ENCODE data around the gene NANOG. TPM values are rescaled to one million over a fixed set of nuclear protein-coding genes. Genes with fewer than 3 reads are reported as not detected.

Gene NANOG
- not detected in 2 replicates for total RNA-seq

DNA sequence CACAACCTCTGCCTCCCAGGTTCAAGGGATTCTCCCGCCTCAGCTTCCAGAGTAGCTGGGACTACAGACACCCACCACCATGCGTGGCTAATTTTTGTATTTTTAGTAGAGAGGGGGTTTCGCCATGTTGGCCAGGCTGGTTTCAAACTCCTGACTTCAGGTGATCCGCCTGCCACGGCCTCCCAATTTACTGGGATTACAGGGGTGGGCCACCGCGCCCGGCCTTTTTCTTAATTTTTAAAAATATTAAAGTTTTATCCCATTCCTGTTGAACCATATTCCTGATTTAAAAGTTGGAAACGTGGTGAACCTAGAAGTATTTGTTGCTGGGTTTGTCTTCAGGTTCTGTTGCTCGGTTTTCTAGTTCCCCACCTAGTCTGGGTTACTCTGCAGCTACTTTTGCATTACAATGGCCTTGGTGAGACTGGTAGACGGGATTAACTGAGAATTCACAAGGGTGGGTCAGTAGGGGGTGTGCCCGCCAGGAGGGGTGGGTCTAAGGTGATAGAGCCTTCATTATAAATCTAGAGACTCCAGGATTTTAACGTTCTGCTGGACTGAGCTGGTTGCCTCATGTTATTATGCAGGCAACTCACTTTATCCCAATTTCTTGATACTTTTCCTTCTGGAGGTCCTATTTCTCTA lies at the start of gene NANOG:
NANOG (plus strand) TSS at position 519 of the 645 bp plus-strand sequence. CDS start 213 bp downstream, outside the sequence.

DNA sequence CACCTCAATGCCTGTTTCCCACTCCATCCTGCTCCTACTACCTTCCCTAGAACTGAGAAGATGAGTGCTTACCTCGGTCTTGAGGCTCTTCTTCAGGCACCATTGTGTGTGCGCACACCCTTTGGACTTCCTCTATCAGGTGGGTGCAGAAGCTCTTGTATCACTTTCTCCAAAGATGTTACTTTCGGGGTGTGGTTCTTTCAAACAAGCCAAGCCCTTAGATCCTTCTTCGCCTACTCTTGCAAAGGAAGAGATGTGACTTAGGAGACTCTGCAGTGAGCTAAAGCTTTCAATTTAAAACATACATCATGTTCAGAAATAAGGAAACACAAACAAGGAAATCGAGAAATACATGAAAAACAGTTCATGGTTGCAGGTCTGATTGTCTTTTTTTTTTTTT lies 42.0 kb upstream of the NANOG start, which contains the start of gene CLEC4C:
CLEC4C (minus strand) TSS at position 130 of the 400 bp plus-strand sequence; CDS start at position 103, 27 bp downstream.

Other genes starting within 250 kb of the NANOG start
- not detected in 2 replicates for gene APOBEC1, start 123.5 kb upstream of the NANOG start, total RNA-seq
- 0.15 TPM in 1 of 2 replicates, not detected in the other for gene GDF3, start 93.6 kb upstream of the NANOG start, total RNA-seq
- gene DPPA3, start 78.0 kb upstream of the NANOG start, total RNA-seq, result not detected in 2 replicates
- gene CLEC4C, start 42.0 kb upstream of the NANOG start, total RNA-seq, result not detected in 2 replicates
- not detected in 2 replicates for gene NANOGNB, start 24.2 kb upstream of the NANOG start, total RNA-seq
- not detected in 2 replicates for gene SLC2A14, start 83.5 kb downstream of the NANOG start, total RNA-seq
- gene SLC2A3, start 146.8 kb downstream of the NANOG start, total RNA-seq, result 36.1 and 45.3 TPM in 2 replicates
- 3.2 and 3.3 TPM in 2 replicates for gene FOXJ2, start 243.3 kb downstream of the NANOG start, total RNA-seq